Measurements from ENCODE around the gene GADD45G. TPM values are rescaled to one million over a fixed set of nuclear protein-coding genes. Genes with fewer than 3 reads are reported as not detected.

The GADD45G gene
- total and polyA plus RNA-seq, 2 of the 4 experiments (the other 2 are of a cell fraction), result 0.15 TPM; not detected in 1

DNA sequence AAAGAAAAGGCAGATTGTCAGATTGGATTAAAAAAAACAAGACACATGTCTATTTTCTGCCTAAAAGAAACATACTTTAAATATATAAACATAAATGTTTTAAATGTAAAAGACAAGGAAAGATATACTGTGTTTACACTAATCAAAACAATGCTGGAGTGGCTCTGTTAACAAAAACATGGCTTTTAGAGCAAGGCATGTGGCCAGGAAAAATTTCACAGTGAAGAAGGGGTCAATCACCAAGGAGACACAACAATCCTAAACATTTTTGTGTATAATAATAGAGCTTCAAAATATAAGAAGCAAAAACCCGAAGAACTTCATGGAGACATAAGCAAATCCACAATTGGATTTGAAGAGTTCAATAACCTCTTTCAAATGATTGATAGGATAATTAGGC lies 18.5 kb upstream of the GADD45G start:
- H2AK5ac ChIP-seq (ENCODE audit: low read depth, low read length), result no peak overlapping the region
- no peak overlapping the region for H4K5ac ChIP-seq (ENCODE audit: low read depth, low read length)
- no peak for DNase-seq
- no CpG with 5 or more reads among the region's 1 CpG for WGBS, 2 experiments (ENCODE audit: extremely low coverage in 2 of 2, insufficient read length in 1 of 2)
- no peak overlapping the region for H3K56ac ChIP-seq (ENCODE audit: extremely low read depth, insufficient read depth, low read length)
- no peak for ATAC-seq (ENCODE audit: low read depth)
- no peak overlapping the region for H2BK20ac ChIP-seq (ENCODE audit: low read depth, low read length)
- H4K91ac ChIP-seq (ENCODE audit: insufficient read depth, low read depth, low read length), result no peak overlapping the region
- in situ Hi-C loops (cut with MboI; ENCODE audit: low sequenced_read_pairs), result no loop called here
- TF ChIP-seq FOS (IDR thresholded peaks at IDR 0.05; ENCODE audit: low read depth, low read length) (no peak), MAFK (IDR thresholded peaks at IDR 0.05; ENCODE audit: low read depth, low read length) (no peak), CEBPB (IDR thresholded peaks at IDR 0.05; ENCODE audit: low read depth, low read length) (no peak), POLR2A (IDR thresholded peaks at IDR 0.05; ENCODE audit: low read depth, low read length) (no peak), BHLHE40 (IDR thresholded peaks at IDR 0.05; ENCODE audit: low read depth, low read length) (no peak), CTCF (conservative IDR thresholded peaks at IDR 0.05; ENCODE audit: low read depth, low read length) (no peak), MXI1 (IDR thresholded peaks at IDR 0.05; ENCODE audit: borderline replicate concordance, low read depth, low read length) (no peak), USF2 (IDR thresholded peaks at IDR 0.05; ENCODE audit: low read depth, low read length) (no peak), RCOR1 (IDR thresholded peaks at IDR 0.05; ENCODE audit: insufficient replicate concordance, low read length) (no peak), MAZ (IDR thresholded peaks at IDR 0.05; ENCODE audit: borderline replicate concordance, low read depth, low read length) (no peak), SMC3 (IDR thresholded peaks at IDR 0.05; ENCODE audit: low read depth, low read length) (no peak), CHD1 (IDR thresholded peaks at IDR 0.05; ENCODE audit: low read depth, low read length) (no peak), RAD21 (IDR thresholded peaks at IDR 0.05; ENCODE audit: low read length) (no peak), RFX5 (IDR thresholded peaks at IDR 0.05; ENCODE audit: low read depth, low read length) (no peak), NFE2L2 (IDR thresholded peaks at IDR 0.05; ENCODE audit: low read depth, low read length) (no peak)
- TF ChIP-seq, protein P1, sequence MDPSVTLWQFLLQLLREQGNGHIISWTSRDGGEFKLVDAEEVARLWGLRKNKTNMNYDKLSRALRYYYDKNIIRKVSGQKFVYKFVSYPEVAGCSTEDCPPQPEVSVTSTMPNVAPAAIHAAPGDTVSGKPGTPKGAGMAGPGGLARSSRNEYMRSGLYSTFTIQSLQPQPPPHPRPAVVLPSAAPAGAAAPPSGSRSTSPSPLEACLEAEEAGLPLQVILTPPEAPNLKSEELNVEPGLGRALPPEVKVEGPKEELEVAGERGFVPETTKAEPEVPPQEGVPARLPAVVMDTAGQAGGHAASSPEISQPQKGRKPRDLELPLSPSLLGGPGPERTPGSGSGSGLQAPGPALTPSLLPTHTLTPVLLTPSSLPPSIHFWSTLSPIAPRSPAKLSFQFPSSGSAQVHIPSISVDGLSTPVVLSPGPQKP (IDR thresholded peaks at IDR 0.05; ENCODE audit: borderline replicate concordance, low read depth, low read length), result no peak
- dilution Hi-C loops (cut with HindIII; ENCODE audit: low sequenced_read_pairs, unreplicated experiment), result no loop called here
- H2AFZ ChIP-seq (replicated peaks; ENCODE audit: low read length, poor library complexity), result no peak overlapping the region
- H3K18ac ChIP-seq (ENCODE audit: low read depth, low read length), result no peak overlapping the region
- no peak overlapping the region for H3K9ac ChIP-seq (ENCODE audit: low read depth, low read length)
- H2AK9ac ChIP-seq (replicated peaks; ENCODE audit: low read depth, low read length, poor library complexity), result no peak overlapping the region
- no peaks in the 10 kb centered on the region for H3K79me1 ChIP-seq (ENCODE audit: low read depth in 1 of 2, low read length in 2 of 2)
- H3K23ac ChIP-seq (ENCODE audit: low read depth, low read length), result no peak overlapping the region
- H2BK5ac ChIP-seq (ENCODE audit: low read depth, low read length, poor library complexity, severe bottlenecking), result no peak overlapping the region
- H3K4me1 ChIP-seq (ENCODE audit: control insufficient read depth, insufficient read depth, low read length), result no peaks in the 10 kb centered on the region
- no peak overlapping the region for H2BK15ac ChIP-seq (ENCODE audit: low read depth, low read length)
- intact Hi-C loops (cut with micrococcal nuclease), result no loop called here
- no peak overlapping the region for H3K4me3 ChIP-seq (ENCODE audit: insufficient read depth, low read depth, low read length)
- no peak overlapping the region for H2BK120ac ChIP-seq (ENCODE audit: low read depth, low read length)
- no peak overlapping the region for H3K27ac ChIP-seq (ENCODE audit: insufficient read depth, low read length)
- H3K27me3 ChIP-seq (ENCODE audit: control insufficient read depth, insufficient read depth, low read length), result peaks cover 6% of the 10 kb centered on the region; the same call in 1 of the 2 replicates
- no peaks in the 10 kb centered on the region for H3K9me1 ChIP-seq (ENCODE audit: insufficient read depth, low read length)
- no peak overlapping the region for H4K8ac ChIP-seq (ENCODE audit: low read depth in 2 of 2, low read length in 2 of 2)
- H4K20me1 ChIP-seq (ENCODE audit: insufficient read depth, low read length), result no peaks in the 10 kb centered on the region
- POLR2A ChIA-PET (ENCODE audit: unreplicated experiment), result no interaction called here
- H3K9me3 ChIP-seq (ENCODE audit: control insufficient read depth, insufficient read depth, low read length), result no peaks in the 10 kb centered on the region
- no TSS peak for BruUV-seq (replicated peaks)
- CTCF ChIA-PET, result interaction anchor here (1.1 kb wide), 1 partner anchor 16 kb away, joined by 3 read pairs; no protein-coding TSS in a partner anchor
- H3K4ac ChIP-seq (ENCODE audit: low read depth, low read length), result no peak overlapping the region
- no peaks in the 10 kb centered on the region for H3K36me3 ChIP-seq (ENCODE audit: control insufficient read depth, insufficient read depth, low read length)
- no peak overlapping the region for H3K14ac ChIP-seq (replicated peaks; ENCODE audit: low read depth, low read length)
- H3K4me2 ChIP-seq (ENCODE audit: low read depth, low read length), result no peak overlapping the region
